Measurements from ENCODE around the gene KCTD2.

DNA sequence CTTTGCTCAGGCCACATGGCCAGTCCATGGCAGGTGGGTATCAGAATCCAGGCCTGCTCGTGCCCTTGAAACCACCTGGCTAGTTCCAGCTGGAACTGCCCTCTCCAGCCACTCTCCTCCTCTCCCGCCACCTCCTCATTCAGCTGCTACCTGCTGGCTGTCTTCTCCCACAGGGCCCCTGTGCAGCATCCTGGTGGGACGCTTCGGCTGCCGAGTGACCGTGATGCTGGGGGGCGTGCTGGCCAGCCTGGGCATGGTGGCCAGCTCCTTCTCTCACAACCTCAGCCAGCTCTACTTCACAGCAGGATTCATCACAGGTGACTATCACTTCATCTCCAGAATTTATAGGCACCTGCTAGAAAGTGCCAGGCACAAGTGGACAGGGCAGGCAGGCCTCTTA, 50.8 kb downstream of the KCTD2 start:
- TF ChIP-seq NR1H2 (CRISPR knock-in tag; IDR thresholded peaks at IDR 0.05; ENCODE audit: borderline replicate concordance, low read depth) (no peak), MYC (CRISPR knock-in tag; IDR thresholded peaks at IDR 0.05; ENCODE audit: borderline replicate concordance) (no peak), BRD4 (CRISPR knock-in tag; IDR thresholded peaks at IDR 0.05) (no peak), POLR2AphosphoS2 (IDR thresholded peaks at IDR 0.05; ENCODE audit: low read depth, low read length) (no peak), ZNF180 (CRISPR knock-in tag; IDR thresholded peaks at IDR 0.05; ENCODE audit: borderline replicate concordance, low read depth) (no peak)

Measured in HepG2 (cell line).